ENCODE data around the gene SMIM27.

- TF ChIP-seq, protein P1, sequence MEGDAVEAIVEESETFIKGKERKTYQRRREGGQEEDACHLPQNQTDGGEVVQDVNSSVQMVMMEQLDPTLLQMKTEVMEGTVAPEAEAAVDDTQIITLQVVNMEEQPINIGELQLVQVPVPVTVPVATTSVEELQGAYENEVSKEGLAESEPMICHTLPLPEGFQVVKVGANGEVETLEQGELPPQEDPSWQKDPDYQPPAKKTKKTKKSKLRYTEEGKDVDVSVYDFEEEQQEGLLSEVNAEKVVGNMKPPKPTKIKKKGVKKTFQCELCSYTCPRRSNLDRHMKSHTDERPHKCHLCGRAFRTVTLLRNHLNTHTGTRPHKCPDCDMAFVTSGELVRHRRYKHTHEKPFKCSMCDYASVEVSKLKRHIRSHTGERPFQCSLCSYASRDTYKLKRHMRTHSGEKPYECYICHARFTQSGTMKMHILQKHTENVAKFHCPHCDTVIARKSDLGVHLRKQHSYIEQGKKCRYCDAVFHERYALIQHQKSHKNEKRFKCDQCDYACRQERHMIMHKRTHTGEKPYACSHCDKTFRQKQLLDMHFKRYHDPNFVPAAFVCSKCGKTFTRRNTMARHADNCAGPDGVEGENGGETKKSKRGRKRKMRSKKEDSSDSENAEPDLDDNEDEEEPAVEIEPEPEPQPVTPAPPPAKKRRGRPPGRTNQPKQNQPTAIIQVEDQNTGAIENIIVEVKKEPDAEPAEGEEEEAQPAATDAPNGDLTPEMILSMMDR (IDR thresholded peaks at IDR 0.05): no peak
- TF ChIP-seq POLR2A (IDR thresholded peaks at IDR 0.05) (no peak), EP300 (IDR thresholded peaks at IDR 0.05) (no peak)
Observed at GRCh38 chr9:32566770-32567169, 14.6 kb downstream of the SMIM27 start.
